ENCODE measurements around the gene EPHB1.

The EPHB1 gene

DNA sequence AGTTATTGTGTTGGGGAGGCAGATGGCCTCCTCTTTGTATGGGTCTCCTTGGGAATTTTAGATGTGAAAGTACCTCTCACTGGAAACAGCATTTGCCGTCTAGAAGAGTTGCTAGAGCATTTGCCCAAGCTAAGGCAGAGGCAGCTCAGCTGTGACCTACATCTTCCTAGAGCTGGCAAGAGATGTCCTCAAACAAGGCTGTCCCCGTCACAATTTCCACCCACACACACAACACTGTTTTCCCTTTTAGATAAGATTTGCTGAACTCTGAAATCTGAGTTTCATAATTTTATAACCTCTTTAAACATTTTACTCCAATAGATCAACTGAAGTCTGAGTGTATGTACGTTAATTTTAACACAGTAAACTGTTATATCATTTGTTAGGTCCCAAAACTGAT is 352.6 kb downstream of the EPHB1 start:
- H3K4me3 ChIP-seq (replicated peaks; ENCODE audit: insufficient read depth, low read length): no peak overlapping the region
- no peaks in the 10 kb centered on the region for H3K27me3 ChIP-seq (ENCODE audit: insufficient read depth, poor library complexity, severe bottlenecking)
- H3K27ac ChIP-seq (replicated peaks): no peak overlapping the region
- no peak for TF ChIP-seq POLR2AphosphoS5 (IDR thresholded peaks at IDR 0.05; ENCODE audit: low read depth)
- no peak for TF ChIP-seq SPI1 (IDR thresholded peaks at IDR 0.05; ENCODE audit: borderline replicate concordance, low read depth)
- TF ChIP-seq CTCF (IDR thresholded peaks at IDR 0.05; ENCODE audit: insufficient read depth, low read length): no peak
- no peak for TF ChIP-seq GABPA (IDR thresholded peaks at IDR 0.05; ENCODE audit: low read depth)
- TF ChIP-seq, protein P1, sequence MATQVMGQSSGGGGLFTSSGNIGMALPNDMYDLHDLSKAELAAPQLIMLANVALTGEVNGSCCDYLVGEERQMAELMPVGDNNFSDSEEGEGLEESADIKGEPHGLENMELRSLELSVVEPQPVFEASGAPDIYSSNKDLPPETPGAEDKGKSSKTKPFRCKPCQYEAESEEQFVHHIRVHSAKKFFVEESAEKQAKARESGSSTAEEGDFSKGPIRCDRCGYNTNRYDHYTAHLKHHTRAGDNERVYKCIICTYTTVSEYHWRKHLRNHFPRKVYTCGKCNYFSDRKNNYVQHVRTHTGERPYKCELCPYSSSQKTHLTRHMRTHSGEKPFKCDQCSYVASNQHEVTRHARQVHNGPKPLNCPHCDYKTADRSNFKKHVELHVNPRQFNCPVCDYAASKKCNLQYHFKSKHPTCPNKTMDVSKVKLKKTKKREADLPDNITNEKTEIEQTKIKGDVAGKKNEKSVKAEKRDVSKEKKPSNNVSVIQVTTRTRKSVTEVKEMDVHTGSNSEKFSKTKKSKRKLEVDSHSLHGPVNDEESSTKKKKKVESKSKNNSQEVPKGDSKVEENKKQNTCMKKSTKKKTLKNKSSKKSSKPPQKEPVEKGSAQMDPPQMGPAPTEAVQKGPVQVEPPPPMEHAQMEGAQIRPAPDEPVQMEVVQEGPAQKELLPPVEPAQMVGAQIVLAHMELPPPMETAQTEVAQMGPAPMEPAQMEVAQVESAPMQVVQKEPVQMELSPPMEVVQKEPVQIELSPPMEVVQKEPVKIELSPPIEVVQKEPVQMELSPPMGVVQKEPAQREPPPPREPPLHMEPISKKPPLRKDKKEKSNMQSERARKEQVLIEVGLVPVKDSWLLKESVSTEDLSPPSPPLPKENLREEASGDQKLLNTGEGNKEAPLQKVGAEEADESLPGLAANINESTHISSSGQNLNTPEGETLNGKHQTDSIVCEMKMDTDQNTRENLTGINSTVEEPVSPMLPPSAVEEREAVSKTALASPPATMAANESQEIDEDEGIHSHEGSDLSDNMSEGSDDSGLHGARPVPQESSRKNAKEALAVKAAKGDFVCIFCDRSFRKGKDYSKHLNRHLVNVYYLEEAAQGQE (IDR thresholded peaks at IDR 0.05; ENCODE audit: insufficient replicate concordance, low read depth): no peak
- DNase-seq (ENCODE audit: low read depth in 1 of 2, low spot score in 1 of 2): no peak

GRCh38 chr3:135148398-135149020 is 353.4 kb downstream of the EPHB1 start:
- H3K4me3 ChIP-seq (replicated peaks; ENCODE audit: insufficient read depth, low read length): no peak overlapping the region
- DNase-seq (ENCODE audit: low read depth in 1 of 2, low spot score in 1 of 2): no peak
- H3K27ac ChIP-seq (replicated peaks): no peak overlapping the region
- peaks cover 1% of the 10 kb centered on the region for H3K27me3 ChIP-seq (ENCODE audit: insufficient read depth, poor library complexity, severe bottlenecking)
- TF ChIP-seq GABPA (IDR thresholded peaks at IDR 0.05; ENCODE audit: low read depth) (no peak), SPI1 (IDR thresholded peaks at IDR 0.05; ENCODE audit: borderline replicate concordance, low read depth) (no peak), CTCF (IDR thresholded peaks at IDR 0.05; ENCODE audit: insufficient read depth, low read length) (no peak), POLR2AphosphoS5 (IDR thresholded peaks at IDR 0.05; ENCODE audit: low read depth) (no peak)
- TF ChIP-seq, protein P1 (IDR thresholded peaks at IDR 0.05; ENCODE audit: insufficient replicate concordance, low read depth): no peak

DNA sequence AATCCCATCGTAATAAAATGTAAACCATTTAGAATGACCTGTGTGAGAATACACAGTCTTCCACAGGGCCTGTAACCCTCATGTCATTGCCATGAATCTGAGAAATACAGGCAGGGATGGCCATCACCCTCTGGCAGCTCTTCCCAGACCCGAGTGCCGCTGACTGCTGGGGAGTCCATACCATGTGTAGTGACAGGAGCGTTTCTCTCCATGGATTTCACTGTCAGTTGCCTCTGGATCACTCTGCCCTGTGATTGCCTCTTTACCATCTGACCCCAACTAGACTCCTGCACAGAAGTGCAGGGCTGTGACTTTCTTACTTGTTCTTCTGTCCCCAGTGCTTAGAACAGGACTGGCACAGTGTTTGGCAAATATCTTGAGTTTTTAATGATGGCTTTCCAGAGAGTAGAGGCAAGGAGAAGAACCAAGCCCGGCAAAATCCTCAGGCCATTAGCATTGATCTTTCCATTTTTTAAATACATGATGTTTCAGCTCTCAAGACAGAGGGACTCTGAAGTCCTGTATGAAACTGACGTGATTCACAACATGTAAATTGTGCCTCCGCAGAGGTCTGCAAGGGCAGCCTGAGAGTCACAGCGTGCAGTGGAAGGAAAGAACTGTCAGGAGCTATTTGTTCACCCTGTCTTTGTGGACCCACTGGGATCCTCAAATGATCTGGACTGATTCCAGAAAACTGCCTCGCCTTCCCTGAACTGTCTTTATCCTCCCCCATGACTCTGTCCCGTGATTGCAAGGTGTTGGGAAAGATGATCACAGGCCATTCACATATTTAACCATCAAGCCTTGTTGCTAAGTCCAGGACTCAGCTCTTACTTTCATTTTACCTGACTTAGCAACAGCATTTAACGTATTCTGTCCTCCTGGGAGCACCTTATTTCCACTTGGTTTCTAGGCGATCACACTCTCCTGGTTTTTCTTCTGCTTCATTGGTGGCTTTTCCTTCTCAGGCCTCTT is 354.9 kb downstream of the EPHB1 start:
- Histone ChIP-seq H3K27ac (replicated peaks) (no peak overlapping the region), H3K27me3 (ENCODE audit: insufficient read depth, poor library complexity, severe bottlenecking) (peaks cover 2% of the 10 kb centered on the region), H3K4me3 (replicated peaks; ENCODE audit: insufficient read depth, low read length) (no peak overlapping the region)
- no peak for DNase-seq (ENCODE audit: low read depth in 1 of 2, low spot score in 1 of 2)
- TF ChIP-seq, protein P1 (IDR thresholded peaks at IDR 0.05; ENCODE audit: insufficient replicate concordance, low read depth): no peak
- no peak for TF ChIP-seq CTCF (IDR thresholded peaks at IDR 0.05; ENCODE audit: insufficient read depth, low read length)
